ENCODE data around the gene HIPK2. TPM values are rescaled to one million over a fixed set of nuclear protein-coding genes. Genes with fewer than 3 reads are reported as not detected.

Gene HIPK2
- total and polyA plus RNA-seq, 5 experiments from 2014 or later = 2.1 to 32.9 (median 4.3) TPM

GRCh38 chr7:139768249-139768824 lies 9.5 kb downstream of the HIPK2 start:
- peaks cover 44 to 91% (median 80%) of the 10 kb centered on the region in 4 donors for H3K4me1 Mint-ChIP-seq
- POLR2A ChIA-PET = interaction anchor here (0.6 to 5.6 kb wide), 10 partner anchors 10 to 132 kb away, joined by 3 to 51 read pairs (median 5); partner anchors contain the start of gene HIPK2
- H3K27ac Mint-ChIP-seq = peak overlapping the region; percentile 79 to 96 (median 92)
- no peaks in the 10 kb centered on the region for H3K9me3 Mint-ChIP-seq
- H3K4me3 Mint-ChIP-seq = peak overlapping the region; percentile 43 to 91 (median 58)
- peaks cover 0 to 13% (median 7%) of the 10 kb centered on the region in 3 donors for H3K36me3 Mint-ChIP-seq
- DNase-seq (peak in 4 of 10 donors; percentile 26 to 51 (median 36)), ATAC-seq (peak; percentile 29 to 71)
- no peaks in the 10 kb centered on the region for H3K27me3 Mint-ChIP-seq

GRCh38 chr7:139767561-139767982 lies 10.2 kb downstream of the HIPK2 start:
- peak; percentile 80 to 85 for ATAC-seq
- H3K27ac Mint-ChIP-seq = peak overlapping the region; percentile 79 to 96 (median 92)
- POLR2A ChIA-PET = interaction anchor here (1.2 to 5.6 kb wide), 8 partner anchors 10 to 132 kb away, joined by 3 to 51 read pairs (median 5); partner anchors contain the start of gene HIPK2

GRCh38 chr7:139765143-139765542 lies 12.7 kb downstream of the HIPK2 start:
- DNase-seq (no peak), ATAC-seq (no peak)
- Mint-ChIP-seq H3K9me3 (no peaks in the 10 kb centered on the region), H3K4me3 (no peak overlapping the region), H3K27ac (peak overlapping the region in 6 of 10 donors; percentile 31 to 94 (median 92)), H3K4me1 (peaks cover 55 to 85% (median 82%) of the 10 kb centered on the region in 4 donors), H3K27me3 (no peaks in the 10 kb centered on the region), H3K36me3 (peaks cover 0 to 19% (median 14%) of the 10 kb centered on the region in 3 donors)
- POLR2A ChIA-PET = interaction anchor here (3.8 to 5.6 kb wide), 2 partner anchors 11 to 13 kb away, joined by 17 to 51 read pairs; partner anchors contain the start of gene HIPK2

More at GRCh38 chr7:139767561-139767982, 10.2 kb downstream of the HIPK2 start:
- Mint-ChIP-seq H3K36me3 (peaks cover 0 to 14% (median 7%) of the 10 kb centered on the region in 3 donors), H3K27me3 (no peaks in the 10 kb centered on the region), H3K9me3 (no peaks in the 10 kb centered on the region), H3K4me1 (peaks cover 44 to 90% (median 79%) of the 10 kb centered on the region in 4 donors), H3K4me3 (peak overlapping the region in 9 of 10 donors; percentile 43 to 91 (median 59))
- DNase-seq = peak in 5 of 10 donors; percentile 8 to 73 (median 45)

GRCh38 chr7:139763330-139763729 lies 14.5 kb downstream of the HIPK2 start:
- no peak overlapping the region for H3K4me3 Mint-ChIP-seq
- H3K27me3 Mint-ChIP-seq = no peaks in the 10 kb centered on the region
- H3K9me3 Mint-ChIP-seq = no peaks in the 10 kb centered on the region
- peaks cover 48 to 81% (median 78%) of the 10 kb centered on the region in 4 donors for H3K4me1 Mint-ChIP-seq
- DNase-seq = no peak
- ATAC-seq = no peak
- peaks cover 0 to 19% (median 11%) of the 10 kb centered on the region in 3 donors for H3K36me3 Mint-ChIP-seq
- POLR2A ChIA-PET = no interaction called here
- H3K27ac Mint-ChIP-seq = peak overlapping the region in 3 of 10 donors; percentile 8 to 57 (median 12)

DNA sequence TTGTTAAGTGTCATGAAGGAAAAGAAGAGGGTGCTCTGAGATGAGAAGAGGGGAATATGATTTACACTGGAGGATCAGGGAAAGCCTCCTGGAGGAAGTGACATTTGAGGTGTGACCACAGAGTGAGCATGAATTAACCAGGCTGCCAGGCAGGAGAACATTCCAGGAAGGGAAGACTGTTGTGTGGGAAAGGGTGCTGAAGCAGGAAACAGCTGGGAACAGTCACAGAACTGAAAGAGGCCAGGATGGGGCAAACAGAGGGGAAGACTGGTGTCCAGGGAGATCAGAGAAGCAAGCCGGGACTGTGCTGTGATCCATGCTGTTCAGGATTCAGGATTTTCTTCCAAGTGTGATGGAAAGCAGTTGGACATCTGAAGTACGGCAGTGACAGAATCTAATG lies 14.9 kb downstream of the HIPK2 start:
- DNase-seq = no peak
- peak overlapping the region in 8 of 10 donors; percentile 1 to 77 (median 47) for H3K27ac Mint-ChIP-seq
- H3K4me3 Mint-ChIP-seq = peak overlapping the region in 1 of 10 donors; percentile 7
- H3K36me3 Mint-ChIP-seq = peaks cover 0 to 19% (median 11%) of the 10 kb centered on the region in 3 donors
- no peaks in the 10 kb centered on the region for H3K27me3 Mint-ChIP-seq
- POLR2A ChIA-PET = no interaction called here
- H3K4me1 Mint-ChIP-seq = peaks cover 45 to 77% (median 75%) of the 10 kb centered on the region in 4 donors
- no peak for ATAC-seq
- no peaks in the 10 kb centered on the region for H3K9me3 Mint-ChIP-seq

- no peaks in the 10 kb centered on the region for H3K9me3 Mint-ChIP-seq
- no peak for DNase-seq
- H3K27me3 Mint-ChIP-seq = no peaks in the 10 kb centered on the region
- H3K4me1 Mint-ChIP-seq = peaks cover 39 to 81% (median 74%) of the 10 kb centered on the region in 4 donors
- no peak for ATAC-seq
- no peak overlapping the region for H3K27ac Mint-ChIP-seq
- H3K36me3 Mint-ChIP-seq = peaks cover 0 to 17% (median 9%) of the 10 kb centered on the region in 3 donors
- peak overlapping the region in 1 of 10 donors; percentile 24 for H3K4me3 Mint-ChIP-seq
- POLR2A ChIA-PET = no interaction called here
Observed at GRCh38 chr7:139758388-139758787, 19.4 kb downstream of the HIPK2 start.

DNA sequence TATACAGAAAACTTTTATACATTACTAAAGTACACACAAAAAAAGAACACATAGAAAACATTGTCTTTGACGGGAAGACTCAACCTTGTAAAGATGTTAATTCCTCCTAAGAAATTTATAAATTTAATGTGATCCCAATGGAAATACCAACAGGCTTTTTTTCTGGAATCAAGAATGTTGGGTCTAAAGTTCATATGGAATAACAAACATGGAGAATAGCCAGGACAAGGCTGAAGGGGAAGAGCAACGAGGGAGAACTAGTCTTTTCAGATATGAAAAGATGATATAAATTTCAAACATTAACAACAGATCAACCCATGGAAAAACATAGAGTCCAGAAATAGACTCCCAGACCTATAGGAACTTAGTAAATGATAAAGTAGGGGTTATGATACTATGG lies 19.8 kb downstream of the HIPK2 start:
- POLR2A ChIA-PET = no interaction called here
- DNase-seq (no peak), ATAC-seq (no peak)
- Mint-ChIP-seq H3K9me3 (no peaks in the 10 kb centered on the region), H3K4me1 (peaks cover 42 to 83% (median 75%) of the 10 kb centered on the region in 4 donors), H3K4me3 (no peak overlapping the region), H3K27me3 (no peaks in the 10 kb centered on the region), H3K36me3 (peaks cover 0 to 17% (median 9%) of the 10 kb centered on the region in 3 donors), H3K27ac (no peak overlapping the region)

- POLR2A ChIA-PET = interaction anchor here (1.4 to 2.7 kb wide), 2 partner anchors 13 to 16 kb away, joined by 7 to 17 read pairs; no protein-coding TSS in a partner anchor
- peak overlapping the region in 1 of 10 donors; percentile 70 for H3K27ac Mint-ChIP-seq
- DNase-seq = no peak
- no peaks in the 10 kb centered on the region for H3K9me3 Mint-ChIP-seq
- ATAC-seq = no peak
- H3K4me3 Mint-ChIP-seq = no peak overlapping the region
- H3K36me3 Mint-ChIP-seq = peaks cover 0 to 13% (median 2%) of the 10 kb centered on the region in 3 donors
- H3K27me3 Mint-ChIP-seq = no peaks in the 10 kb centered on the region
- peaks cover 37 to 90% (median 77%) of the 10 kb centered on the region in 4 donors for H3K4me1 Mint-ChIP-seq
Observed at GRCh38 chr7:139753693-139754111, 24.1 kb downstream of the HIPK2 start.

DNA sequence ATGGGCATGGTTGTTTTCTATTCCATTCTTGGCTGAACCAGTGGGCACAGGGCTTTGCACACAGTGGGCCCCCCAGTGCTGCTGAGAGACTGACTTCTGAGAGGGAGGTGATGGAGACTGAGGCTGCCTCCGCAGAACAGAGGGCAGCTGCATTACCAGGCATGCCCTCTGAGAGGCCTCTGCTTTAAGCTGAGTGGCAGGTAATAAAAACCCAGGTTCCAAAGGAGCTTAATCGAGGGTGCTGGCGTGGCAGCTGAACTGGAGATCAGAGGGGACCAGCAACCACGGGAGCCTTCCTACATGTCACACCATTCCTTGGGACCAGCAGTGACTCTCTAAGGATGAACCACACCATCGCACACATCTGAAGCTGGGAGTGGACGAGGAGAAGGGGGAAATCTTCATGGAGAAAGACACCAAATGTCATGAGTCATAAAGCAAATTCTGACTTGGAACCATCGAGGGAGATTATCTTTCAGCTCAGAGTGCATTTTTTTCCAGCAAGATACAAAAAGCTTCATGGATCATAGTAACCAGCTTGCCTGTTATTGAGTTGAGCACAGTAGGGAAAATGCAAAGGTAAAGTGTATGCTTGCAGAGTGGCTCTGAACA lies 24.6 kb downstream of the HIPK2 start:
- H3K4me3 Mint-ChIP-seq = no peak overlapping the region
- ATAC-seq = peak in 1 of 2 donors; percentile 36
- POLR2A ChIA-PET = interaction anchor here (1.4 to 2.7 kb wide), 2 partner anchors 14 to 15 kb away, joined by 7 to 17 read pairs; no protein-coding TSS in a partner anchor

GRCh38 chr7:139752604-139753003 lies 25.2 kb downstream of the HIPK2 start:
- H3K27ac Mint-ChIP-seq = peak overlapping the region in 2 of 10 donors; percentile 56 to 65
- ATAC-seq = no peak
- DNase-seq = no peak
- H3K4me1 Mint-ChIP-seq = peaks cover 36 to 86% (median 74%) of the 10 kb centered on the region in 4 donors
- POLR2A ChIA-PET = interaction anchor here (0.6 kb wide), 1 partner anchor 1561 kb away, joined by 3 read pairs; no protein-coding TSS in a partner anchor
- H3K27me3 Mint-ChIP-seq = no peaks in the 10 kb centered on the region
- H3K4me3 Mint-ChIP-seq = no peak overlapping the region
- H3K9me3 Mint-ChIP-seq = no peaks in the 10 kb centered on the region
- H3K36me3 Mint-ChIP-seq = peaks cover 0 to 13% (median 2%) of the 10 kb centered on the region in 3 donors

More for the DNA sequence above, 24.6 kb downstream of the HIPK2 start:
- Mint-ChIP-seq H3K36me3 (peaks cover 0 to 13% (median 2%) of the 10 kb centered on the region in 3 donors), H3K27ac (peak overlapping the region in 2 of 10 donors; percentile 37 to 56), H3K9me3 (no peaks in the 10 kb centered on the region), H3K27me3 (no peaks in the 10 kb centered on the region), H3K4me1 (peaks cover 36 to 87% (median 77%) of the 10 kb centered on the region in 4 donors)
- no peak for DNase-seq

DNA sequence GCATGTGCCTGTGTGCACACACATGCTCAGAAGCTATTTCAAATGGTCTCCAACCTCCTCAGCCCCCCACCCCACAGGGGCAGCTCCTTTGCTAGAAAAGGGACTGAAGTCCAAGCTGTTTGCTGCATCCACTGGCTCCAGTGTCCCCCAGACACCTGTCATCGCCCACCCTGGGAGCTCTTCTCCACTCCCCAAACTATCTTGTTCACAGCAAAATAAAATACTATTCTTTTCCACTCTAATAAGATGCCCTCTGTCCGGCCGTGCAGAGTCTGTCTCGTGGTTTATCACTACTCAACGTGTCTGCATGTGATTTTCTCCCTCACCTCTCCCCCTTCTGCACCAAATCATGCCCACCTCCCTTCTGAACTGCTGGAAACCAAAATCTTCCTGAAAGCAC lies 25.6 kb downstream of the HIPK2 start:
- Mint-ChIP-seq H3K27me3 (no peaks in the 10 kb centered on the region), H3K9me3 (no peaks in the 10 kb centered on the region), H3K36me3 (peaks cover 0 to 13% (median 2%) of the 10 kb centered on the region in 3 donors), H3K4me3 (peak overlapping the region in 1 of 10 donors; percentile 46), H3K4me1 (peaks cover 36 to 82% (median 72%) of the 10 kb centered on the region in 4 donors), H3K27ac (peak overlapping the region in 2 of 10 donors; percentile 11 to 65)
- ATAC-seq (no peak), DNase-seq (no peak)
- POLR2A ChIA-PET = interaction anchor here (0.6 to 1.5 kb wide), 3 partner anchors 15 to 1561 kb away, joined by 3 to 5 read pairs (median 3); no protein-coding TSS in a partner anchor

DNA sequence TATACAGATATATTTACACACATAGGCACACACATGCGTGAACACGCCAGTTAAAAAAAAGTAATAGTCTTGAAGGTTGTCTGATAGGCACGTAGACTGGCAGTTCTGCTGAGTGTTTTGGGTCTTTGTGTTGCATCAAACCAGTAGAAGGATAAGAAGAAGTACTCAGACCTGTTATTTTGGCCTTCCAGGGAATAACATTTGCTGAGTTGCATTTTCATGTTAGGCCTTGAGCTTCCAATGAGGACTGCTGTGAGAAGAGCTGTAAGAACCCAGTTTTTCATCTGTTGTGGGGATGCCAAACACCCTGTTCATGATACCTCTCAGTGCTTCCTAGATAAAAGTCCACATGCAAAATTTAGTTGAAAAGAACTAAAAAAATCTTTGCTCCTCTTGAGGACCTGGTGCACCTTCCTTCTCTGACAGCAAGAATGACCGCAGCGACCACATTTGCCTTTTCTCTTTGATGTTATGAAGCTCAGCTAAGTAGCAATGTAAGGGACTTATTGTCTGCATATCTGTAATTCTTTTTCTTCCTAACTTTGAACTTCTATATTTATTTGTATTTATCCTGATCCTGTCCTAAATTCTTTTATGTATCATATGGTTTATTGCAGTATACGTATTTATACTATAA lies 27.2 kb downstream of the HIPK2 start:
- ATAC-seq (peak; percentile 69), DNase-seq (peak in 5 of 10 donors; percentile 16 to 46 (median 33))
- H3K4me1 Mint-ChIP-seq = peaks cover 36 to 84% (median 74%) of the 10 kb centered on the region in 4 donors
- no peaks in the 10 kb centered on the region for H3K27me3 Mint-ChIP-seq
- peak overlapping the region in 2 of 10 donors; percentile 5 to 60 for H3K4me3 Mint-ChIP-seq
- POLR2A ChIA-PET = interaction anchor here (1.5 kb wide), 1 partner anchor 17 kb away, joined by 5 read pairs; no protein-coding TSS in a partner anchor
- no peaks in the 10 kb centered on the region for H3K9me3 Mint-ChIP-seq
- peak overlapping the region in 3 of 10 donors; percentile 13 to 61 (median 31) for H3K27ac Mint-ChIP-seq
- H3K36me3 Mint-ChIP-seq = peaks cover 0 to 13% (median 2%) of the 10 kb centered on the region in 3 donors
